IMR-90 (cell line): ENCODE measurements around the gene ERG. TPM values are rescaled to one million over a fixed set of nuclear protein-coding genes. Genes with fewer than 3 reads are reported as not detected.

ENCODE experiments used
- ATAC-seq: fragments of 200-7000 bp; cut with Tn5 transposase; 2 replicates; pipeline ENCODE4 v1.9.1; 2020; ENCODE audit warnings: low read depth, mild to moderate bottlenecking, moderate library complexity
- BruUV-seq: library from RNA; stranded (reverse); fragments of 400-500 nt; replicated peaks from 2 replicates; lab custom pipeline; 2021; lab: Mats Ljungman, UMichigan
- CTCF ChIA-PET: fragments of 300-600 bp; formaldehyde crosslinking; extraction: SDS; loops from one replicate; lab custom pipeline; 2021; ENCODE audit warnings: antibody characterized with exemption; lab: Yijun Ruan, JAX
- POLR2A ChIA-PET: fragments of 300-600 bp; sonication (Branson Sonifier 250); formaldehyde crosslinking; loops from one replicate; lab custom pipeline; 2022; ENCODE audit warnings: antibody characterized with exemption; ENCODE audit not compliant: unreplicated experiment; lab: Charles Lee
- DNase-seq: peaks from one replicate; pipeline ENCODE4 v3.0.0; 2013
- H2AFZ ChIP-seq: replicated peaks from 2 replicates; pipeline ENCODE3; 2013; ENCODE audit warnings: low read length, mild to moderate bottlenecking; ENCODE audit not compliant: poor library complexity
- H2AK5ac ChIP-seq: 2 replicates; pipeline ENCODE4 v1.6.1; 2013; ENCODE audit warnings: low read depth, low read length, inconsistent platforms
- H2AK9ac ChIP-seq: replicated peaks from 2 replicates; pipeline ENCODE3; 2013; ENCODE audit warnings: mild to moderate bottlenecking, low read depth, low read length, moderate library complexity; ENCODE audit not compliant: poor library complexity
- H2BK120ac ChIP-seq: 2 replicates; pipeline ENCODE4 v1.6.1; 2013; ENCODE audit warnings: low read depth, low read length, inconsistent platforms
- H2BK15ac ChIP-seq: 3 replicates; pipeline ENCODE4 v1.6.1; 2013; ENCODE audit warnings: low read depth, low read length, inconsistent platforms
- H2BK20ac ChIP-seq: 2 replicates; pipeline ENCODE4 v1.6.1; 2013; ENCODE audit warnings: low read depth, mild to moderate bottlenecking, inconsistent platforms, low read length, moderate library complexity
- H2BK5ac ChIP-seq: 2 replicates; pipeline ENCODE4 v1.6.1; 2013; ENCODE audit warnings: mild to moderate bottlenecking, low read depth, low read length, inconsistent platforms; ENCODE audit not compliant: poor library complexity, severe bottlenecking
- H3K14ac ChIP-seq: replicated peaks from 2 replicates; pipeline ENCODE4 v1.6.1; 2013; ENCODE audit warnings: low read depth, low read length, inconsistent platforms
- H3K18ac ChIP-seq: 2 replicates; pipeline ENCODE4 v1.6.1; 2013; ENCODE audit warnings: low read depth, low read length, control low read depth
- H3K23ac ChIP-seq: 2 replicates; pipeline ENCODE4 v1.6.1; 2013; ENCODE audit warnings: low read depth, low read length, inconsistent platforms
- H3K27ac ChIP-seq: 2 replicates; pipeline ENCODE4 v1.5.1; 2013; ENCODE audit warnings: mild to moderate bottlenecking, control low read depth, low read length; ENCODE audit not compliant: insufficient read depth
- H3K27me3 ChIP-seq: 2 replicates; pipeline ENCODE4 v1.6.1; 2013; ENCODE audit warnings: low read length; ENCODE audit not compliant: control insufficient read depth, insufficient read depth
- H3K36me3 ChIP-seq: 2 replicates; pipeline ENCODE4 v1.6.1; 2013; ENCODE audit warnings: low read length, mixed read lengths; ENCODE audit not compliant: control insufficient read depth, insufficient read depth
- H3K4ac ChIP-seq: 2 replicates; pipeline ENCODE4 v1.6.1; 2013; ENCODE audit warnings: low read depth, low read length, inconsistent platforms
- H3K4me1 ChIP-seq: 2 replicates; pipeline ENCODE4 v1.6.1; 2013; ENCODE audit warnings: low read length, mixed read lengths; ENCODE audit not compliant: control insufficient read depth, insufficient read depth
- H3K4me2 ChIP-seq: 2 replicates; pipeline ENCODE4 v1.6.1; 2013; ENCODE audit warnings: low read depth, mild to moderate bottlenecking, control low read depth, low read length, moderate library complexity
- H3K4me3 ChIP-seq: 2 replicates; pipeline ENCODE4 v1.5.1; 2013; ENCODE audit warnings: low read depth, mild to moderate bottlenecking, control low read depth, low read length, moderate library complexity; ENCODE audit not compliant: insufficient read depth
- H3K56ac ChIP-seq: 2 replicates; pipeline ENCODE4 v1.6.1; 2013; ENCODE audit warnings: low read length, inconsistent platforms; ENCODE audit not compliant: insufficient read depth; ENCODE audit errors: extremely low read depth
- H3K79me1 ChIP-seq, 2 experiments: 2 replicates each; pipeline ENCODE4 v1.6.1; 2013; ENCODE audit warnings: low read length in 2 of 2, inconsistent platforms in 1 of 2, low read depth in 1 of 2
- H3K9ac ChIP-seq: 2 replicates; pipeline ENCODE4 v1.6.1; 2013; ENCODE audit warnings: low read depth, low read length, control low read depth
- H3K9me1 ChIP-seq: 2 replicates; pipeline ENCODE4 v1.6.1; 2013; ENCODE audit warnings: low read length, inconsistent platforms; ENCODE audit not compliant: insufficient read depth
- H3K9me3 ChIP-seq: 2 replicates; pipeline ENCODE4 v1.6.1; 2013; ENCODE audit warnings: low read length; ENCODE audit not compliant: control insufficient read depth, insufficient read depth
- H4K20me1 ChIP-seq: 2 replicates; pipeline ENCODE4 v1.6.1; 2013; ENCODE audit warnings: low read length, inconsistent platforms; ENCODE audit not compliant: insufficient read depth
- H4K5ac ChIP-seq: 2 replicates; pipeline ENCODE4 v1.6.1; 2013; ENCODE audit warnings: mild to moderate bottlenecking, low read depth, low read length, control low read depth
- H4K8ac ChIP-seq, 2 experiments: 2 replicates each; pipeline ENCODE4 v1.6.1; 2013; ENCODE audit warnings: low read depth in 2 of 2, low read length in 2 of 2, control low read depth in 1 of 2, inconsistent platforms in 1 of 2
- H4K91ac ChIP-seq: 2 replicates; pipeline ENCODE4 v1.6.1; 2013; ENCODE audit warnings: low read depth, low read length, inconsistent platforms; ENCODE audit not compliant: insufficient read depth
- BHLHE40 ChIP-seq: fragments of 150-350 bp; IDR thresholded peaks from 2 replicates; pipeline ENCODE4 v1.6.1; 2016; ENCODE audit warnings: mild to moderate bottlenecking, low read depth, low read length
- CEBPB ChIP-seq: IDR thresholded peaks from 2 replicates; pipeline ENCODE4 v1.6.1; 2012; ENCODE audit warnings: low read depth, low read length, improper control_type of control experiment
- CHD1 ChIP-seq: IDR thresholded peaks from 2 replicates; pipeline ENCODE4 v1.6.1; 2012; ENCODE audit warnings: low read depth, low read length, improper control_type of control experiment
- FOS ChIP-seq: fragments of 150-350 bp; IDR thresholded peaks from 2 replicates; pipeline ENCODE4 v1.6.1; 2016; ENCODE audit warnings: low read depth, low read length
- MAFK ChIP-seq: IDR thresholded peaks from 2 replicates; pipeline ENCODE4 v1.6.1; 2012; ENCODE audit warnings: low read depth, low read length, improper control_type of control experiment
- MAZ ChIP-seq: IDR thresholded peaks from 2 replicates; pipeline ENCODE4 v1.6.1; 2012; ENCODE audit warnings: low read depth, mild to moderate bottlenecking, low read length, improper control_type of control experiment, moderate library complexity, borderline replicate concordance
- MXI1 ChIP-seq: IDR thresholded peaks from 2 replicates; pipeline ENCODE4 v1.6.1; 2012; ENCODE audit warnings: low read depth, mild to moderate bottlenecking, low read length, moderate library complexity, borderline replicate concordance
- NFE2L2 ChIP-seq: fragments of 150-350 bp; IDR thresholded peaks from 2 replicates; pipeline ENCODE4 v1.6.1; 2016; ENCODE audit warnings: low read depth, mild to moderate bottlenecking, low read length
- POLR2A ChIP-seq: IDR thresholded peaks from 2 replicates; pipeline ENCODE4 v1.6.1; 2012; ENCODE audit warnings: mild to moderate bottlenecking, low read depth, low read length
- RAD21 ChIP-seq: IDR thresholded peaks from 2 replicates; pipeline ENCODE4 v1.6.1; 2012; ENCODE audit warnings: low read length, improper control_type of control experiment
- RCOR1 ChIP-seq: IDR thresholded peaks from 2 replicates; pipeline ENCODE4 v1.6.1; 2012; ENCODE audit warnings: mild to moderate bottlenecking, low read length, improper control_type of control experiment; ENCODE audit not compliant: insufficient replicate concordance
- RFX5 ChIP-seq: IDR thresholded peaks from 2 replicates; pipeline ENCODE4 v1.8.0; 2012; ENCODE audit warnings: low read depth, mild to moderate bottlenecking, low read length, moderate library complexity
- SMC3 ChIP-seq: fragments of 150-350 bp; IDR thresholded peaks from 2 replicates; pipeline ENCODE4 v1.6.1; 2016; ENCODE audit warnings: low read depth, mild to moderate bottlenecking, antibody characterized with exemption, low read length, moderate library complexity
- WGBS, 2 experiments: methylation state at CpG; one replicate each; pipeline versions ENCODE4 v1.1.5 to v1.1.7; 2013; ENCODE audit warnings: missing lambda C conversion rate in 2 of 2; ENCODE audit not compliant: insufficient read length in 1 of 2; ENCODE audit errors: extremely low coverage in 2 of 2; 5-methylcytosine and 5-hydroxymethylcytosine counted together
- dilution Hi-C: fragments of 300-500 bp; cut with HindIII; formaldehyde crosslinking; loops from one replicate; pipeline ENCODE4 v1.14.3; 2018; ENCODE audit warnings: low sequenced_read_pairs; ENCODE audit not compliant: unreplicated experiment
- in situ Hi-C: fragments of 300-500 bp; cut with MboI; formaldehyde crosslinking; loops from 3 replicates; pipeline ENCODE4 v1.14.3; 2019; ENCODE audit warnings: low sequenced_read_pairs, inconsistent platforms, mixed read lengths
- intact Hi-C: fragments of 100-400 bp; cut with micrococcal nuclease; formaldehyde crosslinking; loops from 2 replicates; pipeline ENCODE4 v1.10.0; 2022
- polyA plus RNA-seq, 3 experiments: library from polyadenylated mRNA; depleted of rRNA; stranded (reverse); fragments of >200 nt; gene quantifications; 2 replicates each; pipeline ENCODE4 v1.2.3, GENCODE V29; 2012; ENCODE audit warnings: low replicate concordance in 1 of 3
- total RNA-seq: library from RNA; depleted of rRNA; stranded (reverse); fragments of >200 nt; gene quantifications from 2 replicates; pipeline ENCODE4 v1.2.3, GENCODE V29; 2012
- TF ChIP-seq, protein P1 (sequence below): conservative IDR thresholded peaks from 2 replicates; pipeline ENCODE4 v1.5.1; 2012; ENCODE audit warnings: mild to moderate bottlenecking, low read depth, low read length, improper control_type of control experiment
- TF ChIP-seq, protein P2 (sequence below): fragments of 150-350 bp; IDR thresholded peaks from 2 replicates; pipeline ENCODE4 v1.6.1; 2016; ENCODE audit warnings: low read depth, mild to moderate bottlenecking, low read length, moderate library complexity, borderline replicate concordance
- TF ChIP-seq, protein P3 (sequence below): fragments of 150-350 bp; IDR thresholded peaks from 2 replicates; pipeline ENCODE4 v1.6.1; 2017; ENCODE audit warnings: mild to moderate bottlenecking, antibody characterized with exemption, low read length, low read depth

ERG gene
- total and polyA plus RNA-seq, 2 of the 4 experiments (the other 2 are of a cell fraction), result not detected

- ChIA-PET CTCF (no interaction called here), POLR2A (no interaction called here)
- Histone ChIP-seq H3K23ac (no peak overlapping the region), H3K4me3 (no peak overlapping the region), H2BK20ac (no peak overlapping the region), H2BK120ac (no peak overlapping the region), H2AK5ac (no peak overlapping the region), H4K91ac (no peak overlapping the region), H2AK9ac (no peak overlapping the region), H3K27me3 (peaks cover 7% of the 10 kb centered on the region), H2AFZ (peak overlapping the region; percentile 25), H3K4me2 (no peak overlapping the region), H4K8ac (no peak overlapping the region), H3K4me1 (no peaks in the 10 kb centered on the region), H3K79me1 (no peaks in the 10 kb centered on the region), H4K20me1 (no peaks in the 10 kb centered on the region), H2BK5ac (no peak overlapping the region), H3K9me3 (no peaks in the 10 kb centered on the region), H3K56ac (no peak overlapping the region), H3K27ac (no peak overlapping the region), H4K5ac (no peak overlapping the region), H3K9me1 (no peaks in the 10 kb centered on the region), H3K36me3 (no peaks in the 10 kb centered on the region), H3K18ac (no peak overlapping the region), H3K4ac (no peak overlapping the region), H2BK15ac (no peak overlapping the region), H3K9ac (no peak overlapping the region), H3K14ac (no peak overlapping the region)
- 29% methylated on average over 1 of the region's 6 CpGs; no CpG with 5 or more reads in 1 of the 2 experiments for WGBS, 2 experiments
- TF ChIP-seq, protein P1, sequence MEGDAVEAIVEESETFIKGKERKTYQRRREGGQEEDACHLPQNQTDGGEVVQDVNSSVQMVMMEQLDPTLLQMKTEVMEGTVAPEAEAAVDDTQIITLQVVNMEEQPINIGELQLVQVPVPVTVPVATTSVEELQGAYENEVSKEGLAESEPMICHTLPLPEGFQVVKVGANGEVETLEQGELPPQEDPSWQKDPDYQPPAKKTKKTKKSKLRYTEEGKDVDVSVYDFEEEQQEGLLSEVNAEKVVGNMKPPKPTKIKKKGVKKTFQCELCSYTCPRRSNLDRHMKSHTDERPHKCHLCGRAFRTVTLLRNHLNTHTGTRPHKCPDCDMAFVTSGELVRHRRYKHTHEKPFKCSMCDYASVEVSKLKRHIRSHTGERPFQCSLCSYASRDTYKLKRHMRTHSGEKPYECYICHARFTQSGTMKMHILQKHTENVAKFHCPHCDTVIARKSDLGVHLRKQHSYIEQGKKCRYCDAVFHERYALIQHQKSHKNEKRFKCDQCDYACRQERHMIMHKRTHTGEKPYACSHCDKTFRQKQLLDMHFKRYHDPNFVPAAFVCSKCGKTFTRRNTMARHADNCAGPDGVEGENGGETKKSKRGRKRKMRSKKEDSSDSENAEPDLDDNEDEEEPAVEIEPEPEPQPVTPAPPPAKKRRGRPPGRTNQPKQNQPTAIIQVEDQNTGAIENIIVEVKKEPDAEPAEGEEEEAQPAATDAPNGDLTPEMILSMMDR, result no peak
- TF ChIP-seq MAFK (no peak), MAZ (no peak), MXI1 (no peak), BHLHE40 (no peak), SMC3 (no peak), RAD21 (no peak), RCOR1 (no peak), CEBPB (no peak), POLR2A (no peak), NFE2L2 (no peak), CHD1 (no peak), FOS (no peak), RFX5 (no peak)
- TF ChIP-seq, protein P2, sequence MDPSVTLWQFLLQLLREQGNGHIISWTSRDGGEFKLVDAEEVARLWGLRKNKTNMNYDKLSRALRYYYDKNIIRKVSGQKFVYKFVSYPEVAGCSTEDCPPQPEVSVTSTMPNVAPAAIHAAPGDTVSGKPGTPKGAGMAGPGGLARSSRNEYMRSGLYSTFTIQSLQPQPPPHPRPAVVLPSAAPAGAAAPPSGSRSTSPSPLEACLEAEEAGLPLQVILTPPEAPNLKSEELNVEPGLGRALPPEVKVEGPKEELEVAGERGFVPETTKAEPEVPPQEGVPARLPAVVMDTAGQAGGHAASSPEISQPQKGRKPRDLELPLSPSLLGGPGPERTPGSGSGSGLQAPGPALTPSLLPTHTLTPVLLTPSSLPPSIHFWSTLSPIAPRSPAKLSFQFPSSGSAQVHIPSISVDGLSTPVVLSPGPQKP, result no peak
- TF ChIP-seq, protein P3, sequence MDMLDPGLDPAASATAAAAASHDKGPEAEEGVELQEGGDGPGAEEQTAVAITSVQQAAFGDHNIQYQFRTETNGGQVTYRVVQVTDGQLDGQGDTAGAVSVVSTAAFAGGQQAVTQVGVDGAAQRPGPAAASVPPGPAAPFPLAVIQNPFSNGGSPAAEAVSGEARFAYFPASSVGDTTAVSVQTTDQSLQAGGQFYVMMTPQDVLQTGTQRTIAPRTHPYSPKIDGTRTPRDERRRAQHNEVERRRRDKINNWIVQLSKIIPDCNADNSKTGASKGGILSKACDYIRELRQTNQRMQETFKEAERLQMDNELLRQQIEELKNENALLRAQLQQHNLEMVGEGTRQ, result no peak
- in situ Hi-C loops, result no loop called here
- intact Hi-C loops, result no loop called here
- ATAC-seq (no peak), DNase-seq (peak; percentile 12)
- dilution Hi-C loops, result no loop called here
- BruUV-seq, result no TSS peak
Measured at GRCh38 chr21:38460171-38460742, 38.0 kb downstream of the ERG start.
